Osteoblast (primary cell): ENCODE results near the gene CDC37L1. TPM values are rescaled to one million over a fixed set of nuclear protein-coding genes. Genes with fewer than 3 reads are reported as not detected.

Experiments
- DNase-seq: peaks from one replicate; pipeline ENCODE4 v3.0.0; 2011; ENCODE audit warnings: low spot score, mixed read lengths; ENCODE audit not compliant: insufficient read length; ENCODE audit errors: missing footprints
- H2AFZ ChIP-seq: 2 replicates; pipeline ENCODE4 v1.6.0; 2011; ENCODE audit warnings: mild to moderate bottlenecking, low read length
- H3K27ac ChIP-seq: 2 replicates; pipeline ENCODE4 v1.5.1; 2011; ENCODE audit warnings: mild to moderate bottlenecking, low read depth, low read length, moderate library complexity
- H3K27me3 ChIP-seq: 2 replicates; pipeline ENCODE4 v1.6.0; 2012; ENCODE audit warnings: mild to moderate bottlenecking, control low read depth, inconsistent platforms, low read length, moderate library complexity; ENCODE audit not compliant: insufficient read depth
- H3K36me3 ChIP-seq: 2 replicates; pipeline ENCODE4 v1.5.1; 2011; ENCODE audit warnings: mild to moderate bottlenecking, low read length, control low read depth, moderate library complexity; ENCODE audit not compliant: insufficient read depth
- H3K4me1 ChIP-seq: 2 replicates; pipeline ENCODE4 v1.5.1; 2011; ENCODE audit warnings: mild to moderate bottlenecking, low read length, control low read depth, moderate library complexity; ENCODE audit not compliant: insufficient read depth
- H3K4me2 ChIP-seq: 2 replicates; pipeline ENCODE4 v1.6.0; 2011; ENCODE audit warnings: mild to moderate bottlenecking, low read length; ENCODE audit not compliant: insufficient read depth
- H3K4me3 ChIP-seq: fragments of 200-600 bp; sonication (generic); 3 replicates; pipeline ENCODE4 v1.5.1; 2012; ENCODE audit warnings: mild to moderate bottlenecking, low read length, inconsistent platforms; ENCODE audit not compliant: insufficient read depth
- H3K79me2 ChIP-seq: 2 replicates; pipeline ENCODE4 v1.6.0; 2012; ENCODE audit warnings: mild to moderate bottlenecking, low read length, control low read depth, inconsistent platforms; ENCODE audit not compliant: insufficient read depth
- H3K9me3 ChIP-seq: 2 replicates; pipeline ENCODE4 v1.5.1; 2011; ENCODE audit warnings: low read depth, low read length, control low read depth
- H4K20me1 ChIP-seq: 2 replicates; pipeline ENCODE4 v1.6.0; 2012; ENCODE audit warnings: mild to moderate bottlenecking, low read length, control low read depth; ENCODE audit not compliant: insufficient read depth
- CTCF ChIP-seq: IDR thresholded peaks from 2 replicates; pipeline ENCODE4 v1.5.1; 2011; ENCODE audit warnings: mild to moderate bottlenecking, low read depth, low read length, moderate library complexity; ENCODE audit errors: extremely low read depth
- total RNA-seq: library from RNA; depleted of rRNA; stranded (reverse); fragments of >200 nt; gene quantifications from 2 replicates; pipeline ENCODE4 v1.2.3, GENCODE V29; 2012

CDC37L1 gene
- total RNA-seq, 1 donor = 29.3 TPM

GRCh38 chr9:4740638-4741364 is 61.4 kb downstream of the CDC37L1 start, which contains the start of gene AK3:
Gene AK3, minus strand, starts transcription at chr9:4741202. Its CDS starts 115 bp downstream, at chr9:4741087.
- peak within 1 kb of the TSS; percentile 90 for H3K4me3 ChIP-seq
- no peaks in the 10 kb centered on the region for H3K9me3 ChIP-seq
- peak within 1 kb of the TSS; percentile 94 for H3K4me2 ChIP-seq
- H3K36me3 ChIP-seq = no peaks in the 10 kb centered on the region
- peak; percentile 16 for TF ChIP-seq CTCF
- H4K20me1 ChIP-seq = peaks cover 4% of the 10 kb centered on the region
- peak within 1 kb of the TSS; percentile 80 for H3K27ac ChIP-seq
- H2AFZ ChIP-seq = peak within 1 kb of the TSS; percentile 92
- H3K79me2 ChIP-seq = peaks cover 37% of the 10 kb centered on the region
- DNase-seq = peak; percentile 97
- peaks cover 13% of the 10 kb centered on the region for H3K4me1 ChIP-seq
- H3K27me3 ChIP-seq = no peaks in the 10 kb centered on the region

GRCh38 chr9:4741365-4742089 is 62.2 kb downstream of the CDC37L1 start:
- DNase-seq = peak; percentile 79
- H4K20me1 ChIP-seq = peaks cover 4% of the 10 kb centered on the region
- peaks cover 32% of the 10 kb centered on the region for H3K79me2 ChIP-seq
- H3K36me3 ChIP-seq = no peaks in the 10 kb centered on the region
- TF ChIP-seq CTCF = no peak
- no peak overlapping the region for H3K27ac ChIP-seq
- H3K4me2 ChIP-seq = peak overlapping the region; percentile 94
- H3K4me1 ChIP-seq = peaks cover 13% of the 10 kb centered on the region
- H3K9me3 ChIP-seq = no peaks in the 10 kb centered on the region
- no peaks in the 10 kb centered on the region for H3K27me3 ChIP-seq
- H2AFZ ChIP-seq = peak overlapping the region; percentile 91
- peak overlapping the region; percentile 90 for H3K4me3 ChIP-seq

- peaks cover 4% of the 10 kb centered on the region for H4K20me1 ChIP-seq
- no peaks in the 10 kb centered on the region for H3K36me3 ChIP-seq
- H3K9me3 ChIP-seq = no peaks in the 10 kb centered on the region
- peaks cover 13% of the 10 kb centered on the region for H3K4me1 ChIP-seq
- peaks cover 27% of the 10 kb centered on the region for H3K79me2 ChIP-seq
- no peak for TF ChIP-seq CTCF
- H2AFZ ChIP-seq = peak overlapping the region; percentile 91
- H3K27ac ChIP-seq = no peak overlapping the region
- H3K27me3 ChIP-seq = no peaks in the 10 kb centered on the region
- peak; percentile 85 for DNase-seq
- H3K4me2 ChIP-seq = no peak overlapping the region
- H3K4me3 ChIP-seq = no peak overlapping the region
Observed at GRCh38 chr9:4742246-4742645, 62.9 kb downstream of the CDC37L1 start.
